Measurements from ENCODE around the gene KDR. TPM values are rescaled to one million over a fixed set of nuclear protein-coding genes. Genes with fewer than 3 reads are reported as not detected.

KDR gene
- total RNA-seq, 1 experiment from 2014 or later, result 0.09 TPM

DNA sequence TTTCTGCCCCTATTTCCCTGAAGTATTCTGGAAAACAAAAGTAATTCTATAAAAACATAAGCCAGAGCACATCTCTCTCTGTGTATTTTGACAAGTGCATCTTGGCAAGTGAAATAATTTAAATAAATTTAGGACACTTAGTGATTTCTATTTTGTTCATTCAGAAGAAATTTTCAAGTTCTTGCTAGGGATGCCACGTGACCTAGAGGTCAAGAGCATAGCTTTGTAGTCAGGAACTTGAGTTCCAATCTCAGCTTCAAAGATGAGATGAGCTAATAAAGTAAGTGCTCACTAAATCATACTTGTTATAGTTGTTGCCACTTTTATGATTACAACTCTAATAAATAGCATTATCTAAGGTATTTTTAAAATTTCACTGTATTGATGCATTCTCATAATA is 13.8 kb downstream of the KDR start:
- Histone ChIP-seq H3K4me3 (no peak overlapping the region), H3K36me3 (ENCODE audit: low read depth) (no peaks in the 10 kb centered on the region), H3K27me3 (ENCODE audit: insufficient read depth, low read depth) (no peaks in the 10 kb centered on the region), H3K9me3 (ENCODE audit: insufficient read depth, low read depth) (no peaks in the 10 kb centered on the region), H3K27ac (no peak overlapping the region), H3K4me1 (replicated peaks; ENCODE audit: insufficient read depth) (no peaks in the 10 kb centered on the region), H3F3A (ENCODE audit: insufficient read depth, low read depth) (no peaks in the 10 kb centered on the region), H3K79me2 (ENCODE audit: low read depth) (no peaks in the 10 kb centered on the region), H4K20me1 (ENCODE audit: insufficient read depth) (no peaks in the 10 kb centered on the region), H3K9me2 (ENCODE audit: insufficient read depth) (no peaks in the 10 kb centered on the region), H2AFZ (no peak overlapping the region), H3K4me2 (no peak overlapping the region)
- DNase-seq, result no peak
- ChIA-PET POLR2A (ENCODE audit: unreplicated experiment) (no interaction called here), CTCF (no interaction called here)
- TF ChIP-seq, protein P1, sequence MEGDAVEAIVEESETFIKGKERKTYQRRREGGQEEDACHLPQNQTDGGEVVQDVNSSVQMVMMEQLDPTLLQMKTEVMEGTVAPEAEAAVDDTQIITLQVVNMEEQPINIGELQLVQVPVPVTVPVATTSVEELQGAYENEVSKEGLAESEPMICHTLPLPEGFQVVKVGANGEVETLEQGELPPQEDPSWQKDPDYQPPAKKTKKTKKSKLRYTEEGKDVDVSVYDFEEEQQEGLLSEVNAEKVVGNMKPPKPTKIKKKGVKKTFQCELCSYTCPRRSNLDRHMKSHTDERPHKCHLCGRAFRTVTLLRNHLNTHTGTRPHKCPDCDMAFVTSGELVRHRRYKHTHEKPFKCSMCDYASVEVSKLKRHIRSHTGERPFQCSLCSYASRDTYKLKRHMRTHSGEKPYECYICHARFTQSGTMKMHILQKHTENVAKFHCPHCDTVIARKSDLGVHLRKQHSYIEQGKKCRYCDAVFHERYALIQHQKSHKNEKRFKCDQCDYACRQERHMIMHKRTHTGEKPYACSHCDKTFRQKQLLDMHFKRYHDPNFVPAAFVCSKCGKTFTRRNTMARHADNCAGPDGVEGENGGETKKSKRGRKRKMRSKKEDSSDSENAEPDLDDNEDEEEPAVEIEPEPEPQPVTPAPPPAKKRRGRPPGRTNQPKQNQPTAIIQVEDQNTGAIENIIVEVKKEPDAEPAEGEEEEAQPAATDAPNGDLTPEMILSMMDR (conservative IDR thresholded peaks at IDR 0.05), result no peak
- no peak for TF ChIP-seq EZH2 (IDR thresholded peaks at IDR 0.05; ENCODE audit: low read depth)
- BruUV-seq (replicated peaks), result no TSS peak
- intact Hi-C loops (cut with micrococcal nuclease; ENCODE audit: unreplicated experiment), result no loop called here

DNA sequence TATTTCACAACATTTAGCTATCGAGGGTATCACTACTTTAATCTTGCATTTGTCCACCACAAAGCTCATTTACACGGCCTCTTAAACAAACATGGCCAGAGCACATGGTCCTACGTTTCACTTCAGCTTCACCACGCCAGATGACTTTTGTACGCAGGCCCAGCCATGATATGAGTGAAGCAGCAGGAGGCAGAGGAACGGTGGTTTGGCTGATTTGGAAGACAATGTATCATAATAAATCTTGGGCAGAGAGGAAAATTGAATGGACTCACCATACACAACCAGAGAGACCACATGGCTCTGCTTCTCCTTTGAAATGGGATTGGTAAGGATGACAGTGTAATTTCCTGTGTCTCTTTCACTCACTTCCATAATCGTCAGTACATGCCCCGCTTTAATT is 15.3 kb downstream of the KDR start:
- Histone ChIP-seq H3K4me3 (no peak overlapping the region), H3K9me2 (ENCODE audit: insufficient read depth) (no peaks in the 10 kb centered on the region), H3K27ac (no peak overlapping the region), H3K79me2 (ENCODE audit: low read depth) (no peaks in the 10 kb centered on the region), H3K27me3 (ENCODE audit: insufficient read depth, low read depth) (no peaks in the 10 kb centered on the region), H3K4me1 (replicated peaks; ENCODE audit: insufficient read depth) (no peaks in the 10 kb centered on the region), H3K9me3 (ENCODE audit: insufficient read depth, low read depth) (no peaks in the 10 kb centered on the region), H3K36me3 (ENCODE audit: low read depth) (no peaks in the 10 kb centered on the region), H4K20me1 (ENCODE audit: insufficient read depth) (no peaks in the 10 kb centered on the region), H3F3A (ENCODE audit: insufficient read depth, low read depth) (no peaks in the 10 kb centered on the region), H3K4me2 (no peak overlapping the region), H2AFZ (no peak overlapping the region)
- no TSS peak for BruUV-seq (replicated peaks)
- ChIA-PET POLR2A (ENCODE audit: unreplicated experiment) (no interaction called here), CTCF (no interaction called here)
- intact Hi-C loops (cut with micrococcal nuclease; ENCODE audit: unreplicated experiment), result no loop called here
- TF ChIP-seq, protein P1 (conservative IDR thresholded peaks at IDR 0.05), result no peak
- TF ChIP-seq EZH2 (IDR thresholded peaks at IDR 0.05; ENCODE audit: low read depth), result no peak
- DNase-seq, result no peak

DNA sequence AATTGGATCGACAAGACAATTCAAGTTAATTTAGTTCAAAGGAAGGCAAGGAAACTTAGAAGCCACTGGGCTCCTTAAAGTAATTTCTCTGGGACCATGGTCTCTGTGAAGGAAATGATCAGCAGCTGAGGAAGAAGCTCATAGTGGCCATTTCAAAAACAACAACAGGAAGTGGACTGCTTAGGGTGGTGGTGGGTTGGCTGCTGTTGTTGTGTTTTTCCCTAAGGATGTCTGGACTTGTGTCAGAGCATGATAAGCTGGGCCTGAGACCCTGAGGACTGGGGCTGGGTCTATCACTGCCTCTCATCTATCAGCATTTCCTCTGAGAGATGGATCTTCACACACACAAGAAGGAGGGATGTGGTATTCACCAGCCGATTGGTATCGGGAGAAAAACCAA is 18.3 kb downstream of the KDR start:
- no TSS peak for BruUV-seq (replicated peaks)
- H4K20me1 ChIP-seq (ENCODE audit: insufficient read depth), result no peaks in the 10 kb centered on the region
- H3K36me3 ChIP-seq (ENCODE audit: low read depth), result no peaks in the 10 kb centered on the region
- ChIA-PET POLR2A (ENCODE audit: unreplicated experiment) (no interaction called here), CTCF (no interaction called here)
- no peaks in the 10 kb centered on the region for H3F3A ChIP-seq (ENCODE audit: insufficient read depth, low read depth)
- no peaks in the 10 kb centered on the region for H3K9me2 ChIP-seq (ENCODE audit: insufficient read depth)
- H3K9me3 ChIP-seq (ENCODE audit: insufficient read depth, low read depth), result no peaks in the 10 kb centered on the region
- intact Hi-C loops (cut with micrococcal nuclease; ENCODE audit: unreplicated experiment), result no loop called here
- no peak overlapping the region for H3K4me2 ChIP-seq
- H2AFZ ChIP-seq, result no peak overlapping the region
- TF ChIP-seq, protein P1 (conservative IDR thresholded peaks at IDR 0.05), result no peak
- TF ChIP-seq EZH2 (IDR thresholded peaks at IDR 0.05; ENCODE audit: low read depth), result no peak
- H3K4me3 ChIP-seq, result no peak overlapping the region
- H3K27me3 ChIP-seq (ENCODE audit: insufficient read depth, low read depth), result no peaks in the 10 kb centered on the region
- H3K4me1 ChIP-seq (replicated peaks; ENCODE audit: insufficient read depth), result no peaks in the 10 kb centered on the region
- no peak for DNase-seq
- H3K27ac ChIP-seq, result no peak overlapping the region
- H3K79me2 ChIP-seq (ENCODE audit: low read depth), result no peaks in the 10 kb centered on the region
